IMR-90 (cell line): ENCODE results near the gene ZNRF4. TPM values are rescaled to one million over a fixed set of nuclear protein-coding genes. Genes with fewer than 3 reads are reported as not detected.

Experiments used
- ATAC-seq: fragments of 200-7000 bp; cut with Tn5 transposase; 2 replicates; pipeline ENCODE4 v1.9.1; 2020; ENCODE audit warnings: low read depth, mild to moderate bottlenecking, moderate library complexity
- BruUV-seq: library from RNA; stranded (reverse); fragments of 400-500 nt; replicated peaks from 2 replicates; lab custom pipeline; 2021; lab: Mats Ljungman, UMichigan
- CTCF ChIA-PET: fragments of 300-600 bp; formaldehyde crosslinking; extraction: SDS; loops from one replicate; lab custom pipeline; 2021; ENCODE audit warnings: antibody characterized with exemption; lab: Yijun Ruan, JAX
- POLR2A ChIA-PET: fragments of 300-600 bp; sonication (Branson Sonifier 250); formaldehyde crosslinking; loops from one replicate; lab custom pipeline; 2022; ENCODE audit warnings: antibody characterized with exemption; ENCODE audit not compliant: unreplicated experiment; lab: Charles Lee
- DNase-seq: peaks from one replicate; pipeline ENCODE4 v3.0.0; 2013
- H2AFZ ChIP-seq: replicated peaks from 2 replicates; pipeline ENCODE3; 2013; ENCODE audit warnings: low read length, mild to moderate bottlenecking; ENCODE audit not compliant: poor library complexity
- H2AK5ac ChIP-seq: 2 replicates; pipeline ENCODE4 v1.6.1; 2013; ENCODE audit warnings: low read depth, low read length, inconsistent platforms
- H2AK9ac ChIP-seq: replicated peaks from 2 replicates; pipeline ENCODE3; 2013; ENCODE audit warnings: mild to moderate bottlenecking, low read depth, low read length, moderate library complexity; ENCODE audit not compliant: poor library complexity
- H2BK120ac ChIP-seq: 2 replicates; pipeline ENCODE4 v1.6.1; 2013; ENCODE audit warnings: low read depth, low read length, inconsistent platforms
- H2BK15ac ChIP-seq: 3 replicates; pipeline ENCODE4 v1.6.1; 2013; ENCODE audit warnings: low read depth, low read length, inconsistent platforms
- H2BK20ac ChIP-seq: 2 replicates; pipeline ENCODE4 v1.6.1; 2013; ENCODE audit warnings: low read depth, mild to moderate bottlenecking, inconsistent platforms, low read length, moderate library complexity
- H2BK5ac ChIP-seq: 2 replicates; pipeline ENCODE4 v1.6.1; 2013; ENCODE audit warnings: mild to moderate bottlenecking, low read depth, low read length, inconsistent platforms; ENCODE audit not compliant: poor library complexity, severe bottlenecking
- H3K14ac ChIP-seq: replicated peaks from 2 replicates; pipeline ENCODE4 v1.6.1; 2013; ENCODE audit warnings: low read depth, low read length, inconsistent platforms
- H3K18ac ChIP-seq: 2 replicates; pipeline ENCODE4 v1.6.1; 2013; ENCODE audit warnings: low read depth, low read length, control low read depth
- H3K23ac ChIP-seq: 2 replicates; pipeline ENCODE4 v1.6.1; 2013; ENCODE audit warnings: low read depth, low read length, inconsistent platforms
- H3K27ac ChIP-seq: 2 replicates; pipeline ENCODE4 v1.5.1; 2013; ENCODE audit warnings: mild to moderate bottlenecking, control low read depth, low read length; ENCODE audit not compliant: insufficient read depth
- H3K27me3 ChIP-seq: 2 replicates; pipeline ENCODE4 v1.6.1; 2013; ENCODE audit warnings: low read length; ENCODE audit not compliant: control insufficient read depth, insufficient read depth
- H3K36me3 ChIP-seq: 2 replicates; pipeline ENCODE4 v1.6.1; 2013; ENCODE audit warnings: low read length, mixed read lengths; ENCODE audit not compliant: control insufficient read depth, insufficient read depth
- H3K4ac ChIP-seq: 2 replicates; pipeline ENCODE4 v1.6.1; 2013; ENCODE audit warnings: low read depth, low read length, inconsistent platforms
- H3K4me1 ChIP-seq: 2 replicates; pipeline ENCODE4 v1.6.1; 2013; ENCODE audit warnings: low read length, mixed read lengths; ENCODE audit not compliant: control insufficient read depth, insufficient read depth
- H3K4me2 ChIP-seq: 2 replicates; pipeline ENCODE4 v1.6.1; 2013; ENCODE audit warnings: low read depth, mild to moderate bottlenecking, control low read depth, low read length, moderate library complexity
- H3K4me3 ChIP-seq: 2 replicates; pipeline ENCODE4 v1.5.1; 2013; ENCODE audit warnings: low read depth, mild to moderate bottlenecking, control low read depth, low read length, moderate library complexity; ENCODE audit not compliant: insufficient read depth
- H3K56ac ChIP-seq: 2 replicates; pipeline ENCODE4 v1.6.1; 2013; ENCODE audit warnings: low read length, inconsistent platforms; ENCODE audit not compliant: insufficient read depth; ENCODE audit errors: extremely low read depth
- H3K79me1 ChIP-seq, 2 experiments: 2 replicates each; pipeline ENCODE4 v1.6.1; 2013; ENCODE audit warnings: low read length in 2 of 2, inconsistent platforms in 1 of 2, low read depth in 1 of 2
- H3K9ac ChIP-seq: 2 replicates; pipeline ENCODE4 v1.6.1; 2013; ENCODE audit warnings: low read depth, low read length, control low read depth
- H3K9me1 ChIP-seq: 2 replicates; pipeline ENCODE4 v1.6.1; 2013; ENCODE audit warnings: low read length, inconsistent platforms; ENCODE audit not compliant: insufficient read depth
- H3K9me3 ChIP-seq: 2 replicates; pipeline ENCODE4 v1.6.1; 2013; ENCODE audit warnings: low read length; ENCODE audit not compliant: control insufficient read depth, insufficient read depth
- H4K20me1 ChIP-seq: 2 replicates; pipeline ENCODE4 v1.6.1; 2013; ENCODE audit warnings: low read length, inconsistent platforms; ENCODE audit not compliant: insufficient read depth
- H4K5ac ChIP-seq: 2 replicates; pipeline ENCODE4 v1.6.1; 2013; ENCODE audit warnings: mild to moderate bottlenecking, low read depth, low read length, control low read depth
- H4K8ac ChIP-seq, 2 experiments: 2 replicates each; pipeline ENCODE4 v1.6.1; 2013; ENCODE audit warnings: low read depth in 2 of 2, low read length in 2 of 2, control low read depth in 1 of 2, inconsistent platforms in 1 of 2
- H4K91ac ChIP-seq: 2 replicates; pipeline ENCODE4 v1.6.1; 2013; ENCODE audit warnings: low read depth, low read length, inconsistent platforms; ENCODE audit not compliant: insufficient read depth
- BHLHE40 ChIP-seq: fragments of 150-350 bp; IDR thresholded peaks from 2 replicates; pipeline ENCODE4 v1.6.1; 2016; ENCODE audit warnings: mild to moderate bottlenecking, low read depth, low read length
- CTCF ChIP-seq: conservative IDR thresholded peaks from 2 replicates; pipeline ENCODE4 v1.5.1; 2012; ENCODE audit warnings: mild to moderate bottlenecking, low read depth, low read length, improper control_type of control experiment
- ELK1 ChIP-seq: fragments of 150-350 bp; IDR thresholded peaks from 2 replicates; pipeline ENCODE4 v1.6.1; 2016; ENCODE audit warnings: low read depth, mild to moderate bottlenecking, low read length, moderate library complexity, borderline replicate concordance
- FOS ChIP-seq: fragments of 150-350 bp; IDR thresholded peaks from 2 replicates; pipeline ENCODE4 v1.6.1; 2016; ENCODE audit warnings: low read depth, low read length
- MXI1 ChIP-seq: IDR thresholded peaks from 2 replicates; pipeline ENCODE4 v1.6.1; 2012; ENCODE audit warnings: low read depth, mild to moderate bottlenecking, low read length, moderate library complexity, borderline replicate concordance
- POLR2A ChIP-seq: IDR thresholded peaks from 2 replicates; pipeline ENCODE4 v1.6.1; 2012; ENCODE audit warnings: mild to moderate bottlenecking, low read depth, low read length
- SMC3 ChIP-seq: fragments of 150-350 bp; IDR thresholded peaks from 2 replicates; pipeline ENCODE4 v1.6.1; 2016; ENCODE audit warnings: low read depth, mild to moderate bottlenecking, antibody characterized with exemption, low read length, moderate library complexity
- USF2 ChIP-seq: fragments of 150-350 bp; IDR thresholded peaks from 2 replicates; pipeline ENCODE4 v1.6.1; 2017; ENCODE audit warnings: mild to moderate bottlenecking, antibody characterized with exemption, low read length, low read depth
- WGBS, 2 experiments: methylation state at CpG; one replicate each; pipeline versions ENCODE4 v1.1.5 to v1.1.7; 2013; ENCODE audit warnings: missing lambda C conversion rate in 2 of 2; ENCODE audit not compliant: insufficient read length in 1 of 2; ENCODE audit errors: extremely low coverage in 2 of 2; 5-methylcytosine and 5-hydroxymethylcytosine counted together
- dilution Hi-C: fragments of 300-500 bp; cut with HindIII; formaldehyde crosslinking; loops from one replicate; pipeline ENCODE4 v1.14.3; 2018; ENCODE audit warnings: low sequenced_read_pairs; ENCODE audit not compliant: unreplicated experiment
- in situ Hi-C: fragments of 300-500 bp; cut with MboI; formaldehyde crosslinking; loops from 3 replicates; pipeline ENCODE4 v1.14.3; 2019; ENCODE audit warnings: low sequenced_read_pairs, inconsistent platforms, mixed read lengths
- intact Hi-C: fragments of 100-400 bp; cut with micrococcal nuclease; formaldehyde crosslinking; loops from 2 replicates; pipeline ENCODE4 v1.10.0; 2022
- polyA plus RNA-seq, 3 experiments: library from polyadenylated mRNA; depleted of rRNA; stranded (reverse); fragments of >200 nt; gene quantifications; 2 replicates each; pipeline ENCODE4 v1.2.3, GENCODE V29; 2012; ENCODE audit warnings: low replicate concordance in 1 of 3
- total RNA-seq: library from RNA; depleted of rRNA; stranded (reverse); fragments of >200 nt; gene quantifications from 2 replicates; pipeline ENCODE4 v1.2.3, GENCODE V29; 2012

ZNRF4 gene
- total and polyA plus RNA-seq, 2 of the 4 experiments (the other 2 are of a cell fraction), result not detected

GRCh38 chr19:5489551-5489950 lies 34.3 kb downstream of the ZNRF4 start:
- Histone ChIP-seq H3K79me1 (no peaks in the 10 kb centered on the region), H2BK15ac (no peak overlapping the region), H2BK5ac (no peak overlapping the region), H3K27ac (no peak overlapping the region), H4K91ac (no peak overlapping the region), H3K56ac (no peak overlapping the region), H3K4me3 (no peak overlapping the region), H3K9me1 (no peaks in the 10 kb centered on the region), H3K4me1 (no peaks in the 10 kb centered on the region), H3K18ac (no peak overlapping the region), H3K36me3 (no peaks in the 10 kb centered on the region), H3K9me3 (no peaks in the 10 kb centered on the region), H2AK5ac (no peak overlapping the region), H3K4me2 (no peak overlapping the region), H4K20me1 (no peaks in the 10 kb centered on the region), H4K8ac (no peak overlapping the region), H2AFZ (no peak overlapping the region), H3K4ac (no peak overlapping the region), H3K23ac (no peak overlapping the region), H2BK20ac (no peak overlapping the region), H4K5ac (no peak overlapping the region), H3K14ac (no peak overlapping the region), H2BK120ac (no peak overlapping the region), H2AK9ac (no peak overlapping the region), H3K27me3 (peaks cover 49% of the 10 kb centered on the region), H3K9ac (no peak overlapping the region)
- ATAC-seq (no peak), DNase-seq (no peak)
- intact Hi-C loops (no loop called here), in situ Hi-C loops (no loop called here), dilution Hi-C loops (no loop called here)
- no peak for TF ChIP-seq FOS
- no peak for TF ChIP-seq BHLHE40
- TF ChIP-seq SMC3, result no peak
- TF ChIP-seq CTCF, result no peak
- TF ChIP-seq MXI1, result no peak
- TF ChIP-seq ELK1, result no peak
- TF ChIP-seq USF2, result no peak
- no peak for TF ChIP-seq POLR2A
- POLR2A ChIA-PET, result no interaction called here
- BruUV-seq, result no TSS peak
- CTCF ChIA-PET, result no interaction called here
- 40% methylated on average over 10 of the region's 18 CpGs; no CpG with 5 or more reads in 1 of the 2 experiments for WGBS, 2 experiments
